OCI-LY7 (cell line): ENCODE results near the gene IRX6.

ENCODE experiments used
- CTCF ChIP-seq: fragments of 200-600 bp; sonication (generic); conservative IDR thresholded peaks from 2 replicates; pipeline ENCODE4 v1.5.1; 2014; ENCODE audit warnings: mild to moderate bottlenecking, antibody characterized with exemption, low read length, moderate library complexity, mixed read lengths
- EZH2phosphoT487 ChIP-seq: fragments of 200-600 bp; sonication (generic); IDR thresholded peaks from 2 replicates; pipeline ENCODE4 v1.6.1; 2018; ENCODE audit warnings: low read depth, borderline replicate concordance, mild to moderate bottlenecking, mixed run types, antibody characterized with exemption, low read length, moderate library complexity, mixed read lengths

GRCh38 chr16:55283812-55284717 lies 39.9 kb upstream of the IRX6 start:
- TF ChIP-seq CTCF = no peak
- no peak for TF ChIP-seq EZH2phosphoT487
